ENCODE data around the gene NXN. TPM values are rescaled to one million over a fixed set of nuclear protein-coding genes. Genes with fewer than 3 reads are reported as not detected.
"Not testable (repeated sequence)": the region's sequence is repeated elsewhere in the genome, so short reads cannot be mapped to it uniquely, and the experiment has no call there.

Gene NXN
- total and polyA plus RNA-seq, 4 donors, result 25.7 to 60.6 (median 44.0) TPM

DNA sequence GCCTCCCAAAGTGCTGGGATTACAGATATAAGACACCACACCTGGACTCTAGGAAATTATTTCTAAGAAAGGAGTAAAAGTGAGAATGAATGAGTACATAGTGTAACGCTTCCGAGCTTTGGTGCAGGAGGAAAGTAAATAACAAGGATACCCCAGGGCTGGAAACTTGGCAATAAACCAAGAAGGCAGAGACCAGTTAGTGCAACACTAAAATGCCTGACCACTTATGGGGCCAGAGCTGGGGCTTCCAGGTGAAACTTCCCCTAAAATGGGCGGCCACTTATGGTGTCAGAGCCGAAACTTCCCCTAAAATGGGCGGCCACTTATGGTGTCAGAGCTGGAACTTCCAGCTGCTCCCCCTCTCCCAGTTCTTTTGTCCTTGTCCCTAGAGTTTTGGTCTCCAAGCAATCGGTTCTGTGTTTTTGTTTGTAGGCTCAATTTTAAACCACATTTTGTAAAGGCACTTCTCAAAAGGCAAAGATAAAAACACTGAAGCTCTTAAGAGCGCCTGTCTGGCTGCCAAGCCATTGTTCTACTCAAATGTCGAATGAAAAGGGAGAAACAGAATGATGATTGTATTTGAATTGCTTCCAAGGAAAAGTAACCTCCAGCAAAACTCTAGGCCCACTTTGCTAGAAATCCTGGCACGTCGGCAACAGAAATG, 63.9 kb downstream of the NXN start:
- peak overlapping the region; percentile 91 for H3K27ac ChIP-seq (ENCODE audit: low read depth, low read length)
- H3K4me3 ChIP-seq (ENCODE audit: low read depth, low read length), result no peak overlapping the region
- peaks cover 15% of the 10 kb centered on the region for H3K4me1 ChIP-seq (ENCODE audit: control insufficient read depth, insufficient read depth, low read length)
- peak in 3 of 6 donors; percentile 42 to 90 (median 82) for DNase-seq (ENCODE audit: low read depth in 4 of 6, low spot score in 6 of 6)
- peaks cover 4% of the 10 kb centered on the region for H3K36me3 ChIP-seq (ENCODE audit: control insufficient read depth, insufficient read depth, low read length)
- no peaks in the 10 kb centered on the region for H3K27me3 ChIP-seq (ENCODE audit: control insufficient read depth, insufficient read depth, low read length)
- 32% methylated on average over 9 of the region's 10 CpGs for WGBS (ENCODE audit: insufficient coverage)
- H3K9me3 ChIP-seq (ENCODE audit: control insufficient read depth, insufficient read depth, low read length), result no peaks in the 10 kb centered on the region

DNA sequence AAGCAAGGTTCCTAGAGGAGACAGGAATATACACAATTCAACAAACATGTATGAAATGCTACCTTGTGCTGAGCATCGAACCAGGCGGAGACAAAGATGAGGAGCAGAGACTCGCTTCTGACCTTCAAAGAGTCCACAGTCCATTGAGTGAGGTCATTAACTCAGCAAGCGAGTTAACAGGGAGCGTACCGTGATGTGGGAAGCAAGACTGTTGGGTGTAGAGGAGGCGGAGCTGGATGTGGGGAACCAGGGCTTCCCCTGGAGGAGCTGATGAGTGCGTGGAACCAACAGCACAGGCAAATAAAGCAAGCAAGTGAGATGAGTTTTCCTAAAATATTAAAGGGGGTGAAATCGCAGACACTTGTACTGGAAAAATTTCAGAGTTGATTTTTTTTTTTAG, 65.0 kb downstream of the NXN start:
- DNase-seq (ENCODE audit: low read depth in 4 of 6, low spot score in 6 of 6), result peak in 1 of 6 donors; percentile 9
- Histone ChIP-seq H3K36me3 (ENCODE audit: control insufficient read depth, insufficient read depth, low read length) (no peaks in the 10 kb centered on the region), H3K4me3 (ENCODE audit: low read depth, low read length) (no peak overlapping the region), H3K9me3 (ENCODE audit: control insufficient read depth, insufficient read depth, low read length) (no peaks in the 10 kb centered on the region), H3K27ac (ENCODE audit: low read depth, low read length) (no peak overlapping the region), H3K27me3 (ENCODE audit: control insufficient read depth, insufficient read depth, low read length) (no peaks in the 10 kb centered on the region), H3K4me1 (ENCODE audit: control insufficient read depth, insufficient read depth, low read length) (peaks cover 15% of the 10 kb centered on the region)
- WGBS (ENCODE audit: insufficient coverage), result 75% methylated on average over 8 of the region's 9 CpGs

DNA sequence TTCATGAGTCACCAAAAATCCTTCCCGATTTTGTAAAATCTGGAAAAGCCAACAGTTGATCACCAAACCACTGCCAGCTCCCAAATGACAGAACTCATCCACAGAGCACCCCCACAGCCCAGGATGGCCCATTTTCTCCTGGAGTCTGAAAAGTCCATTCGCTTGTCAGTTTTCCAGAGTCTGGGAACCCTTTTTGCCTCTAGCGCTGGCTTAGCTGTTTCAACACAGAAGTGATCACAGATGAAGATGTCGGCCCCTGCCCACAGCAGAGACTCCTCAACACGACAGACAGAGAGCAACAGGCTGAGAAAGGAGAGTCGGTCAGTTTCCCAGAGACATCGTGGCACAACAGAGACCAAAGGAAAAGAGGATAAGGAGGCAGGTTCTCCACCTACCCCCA, 66.4 kb downstream of the NXN start:
- no peaks in the 10 kb centered on the region for H3K27me3 ChIP-seq (ENCODE audit: control insufficient read depth, insufficient read depth, low read length)
- no peak overlapping the region for H3K27ac ChIP-seq (ENCODE audit: low read depth, low read length)
- H3K4me3 ChIP-seq (ENCODE audit: low read depth, low read length), result no peak overlapping the region
- 95% methylated on average over 7 of the region's 7 CpGs for WGBS (ENCODE audit: insufficient coverage)
- H3K4me1 ChIP-seq (ENCODE audit: control insufficient read depth, insufficient read depth, low read length), result peaks cover 15% of the 10 kb centered on the region
- no peaks in the 10 kb centered on the region for H3K9me3 ChIP-seq (ENCODE audit: control insufficient read depth, insufficient read depth, low read length)
- H3K36me3 ChIP-seq (ENCODE audit: control insufficient read depth, insufficient read depth, low read length), result no peaks in the 10 kb centered on the region
- no peak for DNase-seq (ENCODE audit: low read depth in 4 of 6, low spot score in 6 of 6)

DNA sequence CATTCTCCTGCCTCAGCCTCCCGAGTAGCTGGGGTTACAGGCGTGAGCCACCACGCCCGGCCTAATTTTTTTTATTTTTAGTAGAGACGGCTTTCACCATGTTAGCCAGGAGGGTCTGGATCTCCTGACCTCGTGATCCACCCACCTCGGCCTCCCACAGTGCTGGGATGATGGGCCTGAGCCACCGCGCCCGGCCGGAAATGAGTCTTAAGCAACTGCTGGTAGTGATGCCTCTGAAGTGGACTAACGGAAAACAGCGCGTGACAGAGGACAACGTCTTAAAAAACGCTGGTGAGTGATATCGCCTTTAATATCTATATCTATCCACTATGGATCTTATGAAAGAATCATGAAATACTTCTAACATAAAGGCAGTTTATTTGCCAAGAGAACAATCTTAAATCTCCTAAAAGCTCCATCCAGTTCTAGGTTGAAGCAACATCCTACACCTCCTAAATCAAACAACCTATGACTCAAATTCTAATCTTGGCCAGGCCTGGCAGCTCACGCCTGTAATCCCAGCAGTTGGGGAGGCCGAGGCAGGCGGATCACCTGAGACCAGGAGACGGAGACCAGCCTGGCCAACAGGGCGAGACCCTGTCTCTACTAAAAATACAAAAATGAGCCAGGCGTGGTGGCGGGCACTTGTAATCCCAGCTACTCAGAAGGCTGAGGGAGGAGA, 69.8 kb downstream of the NXN start:
- Histone ChIP-seq H3K9me3 (ENCODE audit: control insufficient read depth, insufficient read depth, low read length) (no peaks in the 10 kb centered on the region), H3K27me3 (ENCODE audit: control insufficient read depth, insufficient read depth, low read length) (no peaks in the 10 kb centered on the region), H3K27ac (ENCODE audit: low read depth, low read length) (no peak overlapping the region), H3K4me3 (ENCODE audit: low read depth, low read length) (no peak overlapping the region), H3K4me1 (ENCODE audit: control insufficient read depth, insufficient read depth, low read length) (peaks cover 3% of the 10 kb centered on the region), H3K36me3 (ENCODE audit: control insufficient read depth, insufficient read depth, low read length) (no peaks in the 10 kb centered on the region)
- DNase-seq (ENCODE audit: low read depth in 4 of 6, low spot score in 6 of 6), result no peak
- WGBS (ENCODE audit: insufficient coverage), result 90% methylated on average over 8 of the region's 24 CpGs

DNA sequence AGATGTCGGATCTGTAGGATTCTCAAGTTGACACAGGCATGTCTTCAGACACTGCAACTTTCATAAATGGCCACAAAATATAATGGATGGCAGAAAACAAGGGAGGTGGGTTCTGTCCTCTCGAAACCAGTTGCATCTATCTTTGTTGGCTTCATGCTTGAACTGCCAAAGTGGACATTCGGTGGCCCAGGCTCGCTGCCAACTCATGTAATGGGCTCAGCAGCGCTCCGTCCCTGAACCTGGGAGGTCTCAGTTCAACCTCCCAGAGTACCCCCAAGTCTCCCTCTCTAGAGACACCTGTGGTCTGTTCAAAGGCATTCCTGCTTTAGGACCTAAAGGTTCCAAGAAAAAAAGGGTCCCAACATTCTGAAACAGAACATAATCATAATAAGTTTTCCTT, 71.9 kb downstream of the NXN start:
- DNase-seq (ENCODE audit: low read depth in 4 of 6, low spot score in 6 of 6), result no peak
- H3K4me3 ChIP-seq (ENCODE audit: low read depth, low read length), result no peak overlapping the region
- H3K27ac ChIP-seq (ENCODE audit: low read depth, low read length), result no peak overlapping the region
- no peaks in the 10 kb centered on the region for H3K9me3 ChIP-seq (ENCODE audit: control insufficient read depth, insufficient read depth, low read length)
- H3K4me1 ChIP-seq (ENCODE audit: control insufficient read depth, insufficient read depth, low read length), result no peaks in the 10 kb centered on the region
- H3K36me3 ChIP-seq (ENCODE audit: control insufficient read depth, insufficient read depth, low read length), result no peaks in the 10 kb centered on the region
- WGBS (ENCODE audit: insufficient coverage), result 75% methylated on average over 5 of the region's 6 CpGs
- H3K27me3 ChIP-seq (ENCODE audit: control insufficient read depth, insufficient read depth, low read length), result no peaks in the 10 kb centered on the region

DNA sequence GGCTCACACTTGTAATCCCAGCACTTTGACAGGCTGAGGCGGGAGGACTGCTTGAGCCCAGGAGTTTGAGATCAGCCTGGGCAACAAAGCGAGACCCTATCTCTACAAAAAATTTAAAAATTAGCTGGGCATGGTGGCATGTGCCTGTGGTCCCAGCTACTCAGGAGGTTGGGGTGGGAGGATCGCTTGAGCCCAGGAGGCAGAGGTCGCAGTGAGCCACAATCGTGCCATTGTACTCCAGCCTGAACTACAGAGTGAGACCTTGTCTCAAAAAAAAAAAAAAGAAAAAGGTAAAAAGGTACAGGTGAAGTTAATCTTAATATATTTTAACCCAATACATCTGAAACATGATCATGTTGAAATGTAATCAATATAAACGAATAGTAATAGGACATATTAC, 73.9 kb downstream of the NXN start:
- H3K27ac ChIP-seq (ENCODE audit: low read depth, low read length); H3K4me3 ChIP-seq (ENCODE audit: low read depth, low read length); H3K27me3 ChIP-seq (ENCODE audit: control insufficient read depth, insufficient read depth, low read length); H3K36me3 ChIP-seq (ENCODE audit: control insufficient read depth, insufficient read depth, low read length); DNase-seq (ENCODE audit: low read depth in 4 of 6, low spot score in 6 of 6); H3K9me3 ChIP-seq (ENCODE audit: control insufficient read depth, insufficient read depth, low read length); H3K4me1 ChIP-seq (ENCODE audit: control insufficient read depth, insufficient read depth, low read length): not testable (repeated sequence)
- WGBS (ENCODE audit: insufficient coverage), result 81% methylated on average over 2 of the region's 6 CpGs

DNA sequence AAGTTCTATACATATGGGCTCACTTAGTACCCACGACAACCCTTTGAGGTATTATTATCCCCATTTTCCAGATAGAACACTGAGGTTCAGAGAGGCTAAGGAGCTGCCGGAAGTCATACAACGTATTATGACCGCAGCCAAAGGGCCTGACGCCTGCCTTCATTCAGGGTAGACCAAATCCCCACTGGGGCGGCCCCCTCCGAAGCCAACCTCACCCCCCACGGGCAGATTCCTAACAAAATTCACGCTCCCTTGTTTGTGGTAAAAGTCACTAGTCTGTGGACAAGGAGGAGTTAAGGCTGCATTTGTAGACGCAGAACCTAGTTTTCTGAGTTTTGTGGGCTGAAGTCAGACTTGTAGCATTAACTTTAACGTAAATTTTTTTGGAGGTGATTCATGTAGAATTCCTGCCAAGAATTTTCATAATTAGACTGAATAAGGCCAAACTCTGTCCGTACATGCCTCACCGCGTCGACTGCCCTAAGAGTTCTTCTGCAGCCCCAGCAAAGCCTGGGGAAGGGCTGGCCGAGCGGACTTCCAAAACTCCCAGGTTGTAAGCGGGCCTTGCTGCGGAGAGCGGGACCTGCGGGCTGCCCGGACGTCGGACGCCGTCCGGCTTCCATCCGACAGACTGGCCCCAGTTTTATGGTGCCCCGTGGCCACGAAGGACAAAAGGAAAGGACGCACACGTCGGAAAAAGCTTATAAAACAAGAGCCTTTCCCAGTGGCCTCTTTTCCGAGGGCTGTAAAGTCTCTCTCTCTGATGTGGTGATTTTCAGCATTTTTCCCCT, 75.7 kb downstream of the NXN start:
- Histone ChIP-seq H3K27ac (ENCODE audit: low read depth, low read length) (peak overlapping the region; percentile 16), H3K9me3 (ENCODE audit: control insufficient read depth, insufficient read depth, low read length) (no peaks in the 10 kb centered on the region), H3K27me3 (ENCODE audit: control insufficient read depth, insufficient read depth, low read length) (no peaks in the 10 kb centered on the region), H3K4me1 (ENCODE audit: control insufficient read depth, insufficient read depth, low read length) (peaks cover 3% of the 10 kb centered on the region), H3K4me3 (ENCODE audit: low read depth, low read length) (no peak overlapping the region), H3K36me3 (ENCODE audit: control insufficient read depth, insufficient read depth, low read length) (no peaks in the 10 kb centered on the region)
- 62% methylated on average over 24 of the region's 34 CpGs for WGBS (ENCODE audit: insufficient coverage)
- DNase-seq (ENCODE audit: low read depth in 4 of 6, low spot score in 6 of 6), result peak in 1 of 6 donors; percentile 14

DNA sequence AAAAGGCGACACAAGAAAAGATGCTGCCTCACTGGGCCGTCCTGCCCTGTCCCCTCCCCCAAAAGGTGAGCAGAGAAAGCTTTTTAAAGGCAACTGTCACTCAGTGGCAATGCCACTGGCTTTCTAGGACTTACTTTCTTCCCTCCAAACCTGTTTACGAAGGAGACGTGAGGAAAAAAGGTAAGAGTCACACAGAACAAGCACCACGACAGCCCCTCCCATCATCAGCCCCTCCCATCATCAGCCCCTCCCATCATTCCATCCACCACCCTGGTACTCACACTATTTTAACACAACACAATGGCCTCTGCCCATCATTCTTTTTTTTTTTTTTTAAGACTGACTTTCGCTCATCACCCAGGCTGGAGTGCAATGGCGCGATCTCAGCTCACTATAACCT, 77.1 kb downstream of the NXN start:
- Histone ChIP-seq H3K4me3 (ENCODE audit: low read depth, low read length) (no peak overlapping the region), H3K27me3 (ENCODE audit: control insufficient read depth, insufficient read depth, low read length) (no peaks in the 10 kb centered on the region), H3K27ac (ENCODE audit: low read depth, low read length) (no peak overlapping the region), H3K36me3 (ENCODE audit: control insufficient read depth, insufficient read depth, low read length) (no peaks in the 10 kb centered on the region), H3K4me1 (ENCODE audit: control insufficient read depth, insufficient read depth, low read length) (peaks cover 3% of the 10 kb centered on the region), H3K9me3 (ENCODE audit: control insufficient read depth, insufficient read depth, low read length) (no peaks in the 10 kb centered on the region)
- WGBS (ENCODE audit: insufficient coverage), result 75% methylated on average over 4 of the region's 8 CpGs
- DNase-seq (ENCODE audit: low read depth in 4 of 6, low spot score in 6 of 6), result no peak

DNA sequence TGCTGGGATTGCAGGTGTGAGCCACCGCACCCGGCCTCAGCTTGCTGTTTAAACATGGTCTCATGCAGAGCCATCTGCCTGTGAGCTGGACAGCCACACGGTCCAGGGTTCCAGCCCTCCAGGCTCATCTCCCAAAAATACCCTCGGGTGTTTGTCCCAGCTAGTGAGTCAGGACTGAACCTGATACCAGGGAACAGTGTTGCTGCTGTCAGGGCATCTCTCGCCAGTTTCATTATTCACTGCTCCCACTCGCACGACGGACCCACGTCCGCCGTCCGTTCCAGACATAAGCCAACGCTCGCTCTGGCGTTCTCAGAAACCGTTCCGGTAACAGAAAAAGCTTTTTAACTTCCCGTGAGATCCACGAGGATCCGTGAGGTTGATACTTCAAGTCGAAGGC, 77.6 kb downstream of the NXN start:
- Histone ChIP-seq H3K4me3 (ENCODE audit: low read depth, low read length) (no peak overlapping the region), H3K4me1 (ENCODE audit: control insufficient read depth, insufficient read depth, low read length) (peaks cover 8% of the 10 kb centered on the region), H3K27me3 (ENCODE audit: control insufficient read depth, insufficient read depth, low read length) (no peaks in the 10 kb centered on the region), H3K27ac (ENCODE audit: low read depth, low read length) (no peak overlapping the region), H3K9me3 (ENCODE audit: control insufficient read depth, insufficient read depth, low read length) (no peaks in the 10 kb centered on the region), H3K36me3 (ENCODE audit: control insufficient read depth, insufficient read depth, low read length) (no peaks in the 10 kb centered on the region)
- no peak for DNase-seq (ENCODE audit: low read depth in 4 of 6, low spot score in 6 of 6)
- WGBS (ENCODE audit: insufficient coverage), result 89% methylated on average over 21 of the region's 21 CpGs

Measured in spinal cord (tissue), 10 donors.